HepG2 (cell line): ENCODE measurements around the gene CLDN3. TPM values are rescaled to one million over a fixed set of nuclear protein-coding genes. Genes with fewer than 3 reads are reported as not detected.

ENCODE experiments used
- ADNP ChIP-seq: sonication (generic); formaldehyde crosslinking; IDR thresholded peaks from 2 replicates; pipeline ENCODE4 v1.4.0; 2020; ENCODE audit warnings: missing genetic modification reagents
- ATF7 ChIP-seq, 2 experiments: fragments of 450-650 bp in 1 of 2; sonication (generic) in 1 of 2; formaldehyde crosslinking in 1 of 2; IDR thresholded peaks; 2 replicates each; pipeline versions ENCODE4 v1.4.0 to v1.6.1; 2016 to 2020; ENCODE audit warnings: antibody characterized with exemption in 1 of 2, mild to moderate bottlenecking in 1 of 2, missing genetic modification reagents in 1 of 2
- ATRX ChIP-seq: sonication (generic); formaldehyde crosslinking; IDR thresholded peaks from 2 replicates; pipeline ENCODE4 v1.4.0; 2020; ENCODE audit warnings: missing genetic modification reagents, borderline replicate concordance
- DPF2 ChIP-seq: sonication (generic); formaldehyde crosslinking; IDR thresholded peaks from 2 replicates; pipeline ENCODE4 v1.4.0; 2020; ENCODE audit warnings: mild to moderate bottlenecking, low read depth, missing genetic modification reagents, borderline replicate concordance
- ERF ChIP-seq: IDR thresholded peaks from 2 replicates; pipeline ENCODE4 v1.6.1; 2018; ENCODE audit warnings: missing biosample characterization, missing genetic modification reagents
- FOXM1 ChIP-seq: sonication (generic); formaldehyde crosslinking; IDR thresholded peaks from 2 replicates; pipeline ENCODE4 v1.5.0; 2020; ENCODE audit warnings: missing genetic modification reagents
- GTF2F1 ChIP-seq: fragments of 150-350 bp; IDR thresholded peaks from 2 replicates; pipeline ENCODE4 v1.6.1; 2014; ENCODE audit warnings: low read length
- IKZF5 ChIP-seq: IDR thresholded peaks from 2 replicates; pipeline ENCODE4 v1.6.1; 2018; ENCODE audit warnings: missing genetic modification reagents, mild to moderate bottlenecking, missing compliant biosample characterization
- IRF1 ChIP-seq: sonication (generic); formaldehyde crosslinking; IDR thresholded peaks from 2 replicates; pipeline ENCODE4 v1.4.0; 2020; ENCODE audit warnings: low read depth, mild to moderate bottlenecking, missing genetic modification reagents
- KLF13 ChIP-seq: sonication (generic); formaldehyde crosslinking; IDR thresholded peaks from 2 replicates; pipeline ENCODE4 v1.4.0; 2020; ENCODE audit warnings: mild to moderate bottlenecking, missing genetic modification reagents
- MED1 ChIP-seq: sonication (generic); formaldehyde crosslinking; IDR thresholded peaks from 2 replicates; pipeline ENCODE4 v1.4.0; 2020; ENCODE audit warnings: missing genetic modification reagents
- MXD3 ChIP-seq: IDR thresholded peaks from 2 replicates; pipeline ENCODE4 v1.6.1; 2016; ENCODE audit warnings: mild to moderate bottlenecking, missing biosample characterization, missing genetic modification reagents
- POLR2AphosphoS5 ChIP-seq: IDR thresholded peaks from 2 replicates; pipeline ENCODE4 v1.6.1; 2012; ENCODE audit warnings: low read depth, low read length
- SNAPC5 ChIP-seq: sonication (generic); formaldehyde crosslinking; IDR thresholded peaks from 2 replicates; pipeline ENCODE4 v1.8.1; 2023; ENCODE audit warnings: mild to moderate bottlenecking, missing genetic modification reagents, borderline replicate concordance
- STAG1 ChIP-seq: sonication (generic); formaldehyde crosslinking; IDR thresholded peaks from 2 replicates; pipeline ENCODE4 v1.4.0; 2020; ENCODE audit warnings: missing genetic modification reagents
- SYNCRIP ChIP-seq: fragments of 200-400 bp; formaldehyde crosslinking; IDR thresholded peaks from 2 replicates; pipeline ENCODE4 v1.6.1; 2018; ENCODE audit warnings: mild to moderate bottlenecking, low read depth, low read length; ENCODE audit not compliant: insufficient read depth
- TRIM24 ChIP-seq: sonication (generic); formaldehyde crosslinking; IDR thresholded peaks from 2 replicates; pipeline ENCODE4 v1.8.0; 2022; ENCODE audit warnings: mild to moderate bottlenecking, missing genetic modification reagents
- ZBTB21 ChIP-seq: sonication (generic); formaldehyde crosslinking; IDR thresholded peaks from 2 replicates; pipeline ENCODE4 v1.4.0; 2020; ENCODE audit warnings: missing genetic modification reagents
- ZBTB44 ChIP-seq: sonication (generic); formaldehyde crosslinking; IDR thresholded peaks from 2 replicates; pipeline ENCODE4 v1.4.0; 2020; ENCODE audit warnings: missing genetic modification reagents
- ZNF556 ChIP-seq: sonication (generic); formaldehyde crosslinking; IDR thresholded peaks from 2 replicates; pipeline ENCODE4 v1.4.0; 2020; ENCODE audit warnings: mild to moderate bottlenecking, missing genetic modification reagents, borderline replicate concordance
- ZNF7 ChIP-seq: IDR thresholded peaks from 2 replicates; pipeline ENCODE4 v1.6.1; 2016; ENCODE audit warnings: missing biosample characterization, missing genetic modification reagents
- ZNF710 ChIP-seq: sonication (generic); formaldehyde crosslinking; IDR thresholded peaks from 2 replicates; pipeline ENCODE4 v1.5.0; 2020; ENCODE audit warnings: mild to moderate bottlenecking, missing genetic modification reagents, borderline replicate concordance
- ZNF772 ChIP-seq: sonication (generic); formaldehyde crosslinking; IDR thresholded peaks from 2 replicates; pipeline ENCODE4 v1.5.0; 2020; ENCODE audit warnings: mild to moderate bottlenecking, missing genetic modification reagents
- ZNF788 ChIP-seq: sonication (generic); formaldehyde crosslinking; IDR thresholded peaks from 2 replicates; pipeline ENCODE4 v1.5.0; 2020; ENCODE audit warnings: mild to moderate bottlenecking, missing genetic modification reagents, borderline replicate concordance
- polyA plus RNA-seq, 8 experiments: library from polyadenylated mRNA; depleted of rRNA in 3 of 8; stranded (reverse) in 7 of 8; unstranded in 1 of 8; fragments of >200 nt; fragmentation: Illumina TruSeq in 4 of 8; extraction: Trizol in 4 of 8; gene quantifications; 2 replicates each; pipeline versions ENCODE4 v1.2.1 to v1.2.3, GENCODE V29; 2011 to 2016; ENCODE audit warnings: low read depth in 4 of 8, missing spikeins in 1 of 8, mixed read lengths in 1 of 8; ENCODE audit not compliant: insufficient read depth in 1 of 8
- total RNA-seq, 5 experiments: library from RNA; depleted of rRNA; stranded (reverse); fragments of >200 nt; fragmentation: Illumina TruSeq; extraction: Trizol; gene quantifications; 2 replicates each; pipeline ENCODE4 v1.2.3, GENCODE V29; 2016; ENCODE audit warnings: low read depth in 1 of 5

CLDN3 gene
- total and polyA plus RNA-seq, 2 of the 13 experiments (the other 11 are each of a cell fraction or from before 2014, with no cell fraction given), result 0.31 to 0.51 TPM

- TF ChIP-seq ZNF710 (CRISPR knock-in tag) (0 out of 2 replicates have a peak, but pooled peaks have one; percentile 37), ATF7 (IDR thresholded peaks at IDR 0.05) (no peak), ATF7 (CRISPR knock-in tag; IDR thresholded peaks at IDR 0.05) (no peak), MED1 (0 out of 2 replicates have a peak, but pooled peaks have one; percentile 19), ZNF772 (CRISPR knock-in tag) (peak; percentile 56), STAG1 (CRISPR knock-in tag) (peak; percentile 95), SNAPC5 (CRISPR knock-in tag) (no peak), MXD3 (no peak), POLR2AphosphoS5 (no peak), SYNCRIP (no peak), GTF2F1 (no peak), ZBTB44 (CRISPR knock-in tag) (no peak), ZBTB21 (CRISPR knock-in tag) (no peak), TRIM24 (no peak), ERF (CRISPR knock-in tag) (peak; percentile 78), FOXM1 (CRISPR knock-in tag) (no peak), DPF2 (CRISPR knock-in tag) (no peak), IRF1 (no peak), ZNF788 (CRISPR knock-in tag) (peak; percentile 51; the same call in 1 of the 2 replicates), ZNF7 (CRISPR knock-in tag) (no peak), ZNF556 (CRISPR knock-in tag) (no peak), KLF13 (no peak), IKZF5 (CRISPR knock-in tag) (peak; percentile 72; the same call in 1 of the 2 replicates), ADNP (no peak; the same call in 1 of the 2 replicates), ATRX (no peak)
Measured at GRCh38 chr7:73734619-73735527, 35.2 kb downstream of the CLDN3 start (continued).
